IMR-90 (cell line): ENCODE measurements around the gene ERBB4. TPM values are rescaled to one million over a fixed set of nuclear protein-coding genes. Genes with fewer than 3 reads are reported as not detected.

Source experiments
- ATAC-seq: fragments of 200-7000 bp; cut with Tn5 transposase; 2 replicates; pipeline ENCODE4 v1.9.1; 2020; ENCODE audit warnings: low read depth, mild to moderate bottlenecking, moderate library complexity
- BruUV-seq: library from RNA; stranded (reverse); fragments of 400-500 nt; replicated peaks from 2 replicates; lab custom pipeline; 2021; lab: Mats Ljungman, UMichigan
- CTCF ChIA-PET: fragments of 300-600 bp; formaldehyde crosslinking; extraction: SDS; loops from one replicate; lab custom pipeline; 2021; ENCODE audit warnings: antibody characterized with exemption; lab: Yijun Ruan, JAX
- POLR2A ChIA-PET: fragments of 300-600 bp; sonication (Branson Sonifier 250); formaldehyde crosslinking; loops from one replicate; lab custom pipeline; 2022; ENCODE audit warnings: antibody characterized with exemption; ENCODE audit not compliant: unreplicated experiment; lab: Charles Lee
- DNase-seq: peaks from one replicate; pipeline ENCODE4 v3.0.0; 2013
- H2AFZ ChIP-seq: replicated peaks from 2 replicates; pipeline ENCODE3; 2013; ENCODE audit warnings: low read length, mild to moderate bottlenecking; ENCODE audit not compliant: poor library complexity
- H2AK5ac ChIP-seq: 2 replicates; pipeline ENCODE4 v1.6.1; 2013; ENCODE audit warnings: low read depth, low read length, inconsistent platforms
- H2AK9ac ChIP-seq: replicated peaks from 2 replicates; pipeline ENCODE3; 2013; ENCODE audit warnings: mild to moderate bottlenecking, low read depth, low read length, moderate library complexity; ENCODE audit not compliant: poor library complexity
- H2BK120ac ChIP-seq: 2 replicates; pipeline ENCODE4 v1.6.1; 2013; ENCODE audit warnings: low read depth, low read length, inconsistent platforms
- H2BK15ac ChIP-seq: 3 replicates; pipeline ENCODE4 v1.6.1; 2013; ENCODE audit warnings: low read depth, low read length, inconsistent platforms
- H2BK20ac ChIP-seq: 2 replicates; pipeline ENCODE4 v1.6.1; 2013; ENCODE audit warnings: low read depth, mild to moderate bottlenecking, inconsistent platforms, low read length, moderate library complexity
- H2BK5ac ChIP-seq: 2 replicates; pipeline ENCODE4 v1.6.1; 2013; ENCODE audit warnings: mild to moderate bottlenecking, low read depth, low read length, inconsistent platforms; ENCODE audit not compliant: poor library complexity, severe bottlenecking
- H3K14ac ChIP-seq: replicated peaks from 2 replicates; pipeline ENCODE4 v1.6.1; 2013; ENCODE audit warnings: low read depth, low read length, inconsistent platforms
- H3K18ac ChIP-seq: 2 replicates; pipeline ENCODE4 v1.6.1; 2013; ENCODE audit warnings: low read depth, low read length, control low read depth
- H3K23ac ChIP-seq: 2 replicates; pipeline ENCODE4 v1.6.1; 2013; ENCODE audit warnings: low read depth, low read length, inconsistent platforms
- H3K27ac ChIP-seq: 2 replicates; pipeline ENCODE4 v1.5.1; 2013; ENCODE audit warnings: mild to moderate bottlenecking, control low read depth, low read length; ENCODE audit not compliant: insufficient read depth
- H3K27me3 ChIP-seq: 2 replicates; pipeline ENCODE4 v1.6.1; 2013; ENCODE audit warnings: low read length; ENCODE audit not compliant: control insufficient read depth, insufficient read depth
- H3K36me3 ChIP-seq: 2 replicates; pipeline ENCODE4 v1.6.1; 2013; ENCODE audit warnings: low read length, mixed read lengths; ENCODE audit not compliant: control insufficient read depth, insufficient read depth
- H3K4ac ChIP-seq: 2 replicates; pipeline ENCODE4 v1.6.1; 2013; ENCODE audit warnings: low read depth, low read length, inconsistent platforms
- H3K4me1 ChIP-seq: 2 replicates; pipeline ENCODE4 v1.6.1; 2013; ENCODE audit warnings: low read length, mixed read lengths; ENCODE audit not compliant: control insufficient read depth, insufficient read depth
- H3K4me2 ChIP-seq: 2 replicates; pipeline ENCODE4 v1.6.1; 2013; ENCODE audit warnings: low read depth, mild to moderate bottlenecking, control low read depth, low read length, moderate library complexity
- H3K4me3 ChIP-seq: 2 replicates; pipeline ENCODE4 v1.5.1; 2013; ENCODE audit warnings: low read depth, mild to moderate bottlenecking, control low read depth, low read length, moderate library complexity; ENCODE audit not compliant: insufficient read depth
- H3K56ac ChIP-seq: 2 replicates; pipeline ENCODE4 v1.6.1; 2013; ENCODE audit warnings: low read length, inconsistent platforms; ENCODE audit not compliant: insufficient read depth; ENCODE audit errors: extremely low read depth
- H3K79me1 ChIP-seq, 2 experiments: 2 replicates each; pipeline ENCODE4 v1.6.1; 2013; ENCODE audit warnings: low read length in 2 of 2, inconsistent platforms in 1 of 2, low read depth in 1 of 2
- H3K9ac ChIP-seq: 2 replicates; pipeline ENCODE4 v1.6.1; 2013; ENCODE audit warnings: low read depth, low read length, control low read depth
- H3K9me1 ChIP-seq: 2 replicates; pipeline ENCODE4 v1.6.1; 2013; ENCODE audit warnings: low read length, inconsistent platforms; ENCODE audit not compliant: insufficient read depth
- H3K9me3 ChIP-seq: 2 replicates; pipeline ENCODE4 v1.6.1; 2013; ENCODE audit warnings: low read length; ENCODE audit not compliant: control insufficient read depth, insufficient read depth
- H4K20me1 ChIP-seq: 2 replicates; pipeline ENCODE4 v1.6.1; 2013; ENCODE audit warnings: low read length, inconsistent platforms; ENCODE audit not compliant: insufficient read depth
- H4K5ac ChIP-seq: 2 replicates; pipeline ENCODE4 v1.6.1; 2013; ENCODE audit warnings: mild to moderate bottlenecking, low read depth, low read length, control low read depth
- H4K8ac ChIP-seq, 2 experiments: 2 replicates each; pipeline ENCODE4 v1.6.1; 2013; ENCODE audit warnings: low read depth in 2 of 2, low read length in 2 of 2, control low read depth in 1 of 2, inconsistent platforms in 1 of 2
- H4K91ac ChIP-seq: 2 replicates; pipeline ENCODE4 v1.6.1; 2013; ENCODE audit warnings: low read depth, low read length, inconsistent platforms; ENCODE audit not compliant: insufficient read depth
- BHLHE40 ChIP-seq: fragments of 150-350 bp; IDR thresholded peaks from 2 replicates; pipeline ENCODE4 v1.6.1; 2016; ENCODE audit warnings: mild to moderate bottlenecking, low read depth, low read length
- CEBPB ChIP-seq: IDR thresholded peaks from 2 replicates; pipeline ENCODE4 v1.6.1; 2012; ENCODE audit warnings: low read depth, low read length, improper control_type of control experiment
- CHD1 ChIP-seq: IDR thresholded peaks from 2 replicates; pipeline ENCODE4 v1.6.1; 2012; ENCODE audit warnings: low read depth, low read length, improper control_type of control experiment
- CTCF ChIP-seq: conservative IDR thresholded peaks from 2 replicates; pipeline ENCODE4 v1.5.1; 2012; ENCODE audit warnings: mild to moderate bottlenecking, low read depth, low read length, improper control_type of control experiment
- ELK1 ChIP-seq: fragments of 150-350 bp; IDR thresholded peaks from 2 replicates; pipeline ENCODE4 v1.6.1; 2016; ENCODE audit warnings: low read depth, mild to moderate bottlenecking, low read length, moderate library complexity, borderline replicate concordance
- FOS ChIP-seq: fragments of 150-350 bp; IDR thresholded peaks from 2 replicates; pipeline ENCODE4 v1.6.1; 2016; ENCODE audit warnings: low read depth, low read length
- MAFK ChIP-seq: IDR thresholded peaks from 2 replicates; pipeline ENCODE4 v1.6.1; 2012; ENCODE audit warnings: low read depth, low read length, improper control_type of control experiment
- MAZ ChIP-seq: IDR thresholded peaks from 2 replicates; pipeline ENCODE4 v1.6.1; 2012; ENCODE audit warnings: low read depth, mild to moderate bottlenecking, low read length, improper control_type of control experiment, moderate library complexity, borderline replicate concordance
- MXI1 ChIP-seq: IDR thresholded peaks from 2 replicates; pipeline ENCODE4 v1.6.1; 2012; ENCODE audit warnings: low read depth, mild to moderate bottlenecking, low read length, moderate library complexity, borderline replicate concordance
- NFE2L2 ChIP-seq: fragments of 150-350 bp; IDR thresholded peaks from 2 replicates; pipeline ENCODE4 v1.6.1; 2016; ENCODE audit warnings: low read depth, mild to moderate bottlenecking, low read length
- POLR2A ChIP-seq: IDR thresholded peaks from 2 replicates; pipeline ENCODE4 v1.6.1; 2012; ENCODE audit warnings: mild to moderate bottlenecking, low read depth, low read length
- RAD21 ChIP-seq: IDR thresholded peaks from 2 replicates; pipeline ENCODE4 v1.6.1; 2012; ENCODE audit warnings: low read length, improper control_type of control experiment
- RCOR1 ChIP-seq: IDR thresholded peaks from 2 replicates; pipeline ENCODE4 v1.6.1; 2012; ENCODE audit warnings: mild to moderate bottlenecking, low read length, improper control_type of control experiment; ENCODE audit not compliant: insufficient replicate concordance
- RFX5 ChIP-seq: IDR thresholded peaks from 2 replicates; pipeline ENCODE4 v1.8.0; 2012; ENCODE audit warnings: low read depth, mild to moderate bottlenecking, low read length, moderate library complexity
- SMC3 ChIP-seq: fragments of 150-350 bp; IDR thresholded peaks from 2 replicates; pipeline ENCODE4 v1.6.1; 2016; ENCODE audit warnings: low read depth, mild to moderate bottlenecking, antibody characterized with exemption, low read length, moderate library complexity
- USF2 ChIP-seq: fragments of 150-350 bp; IDR thresholded peaks from 2 replicates; pipeline ENCODE4 v1.6.1; 2017; ENCODE audit warnings: mild to moderate bottlenecking, antibody characterized with exemption, low read length, low read depth
- WGBS, 2 experiments: methylation state at CpG; one replicate each; pipeline versions ENCODE4 v1.1.5 to v1.1.7; 2013; ENCODE audit warnings: missing lambda C conversion rate in 2 of 2; ENCODE audit not compliant: insufficient read length in 1 of 2; ENCODE audit errors: extremely low coverage in 2 of 2; 5-methylcytosine and 5-hydroxymethylcytosine counted together
- dilution Hi-C: fragments of 300-500 bp; cut with HindIII; formaldehyde crosslinking; loops from one replicate; pipeline ENCODE4 v1.14.3; 2018; ENCODE audit warnings: low sequenced_read_pairs; ENCODE audit not compliant: unreplicated experiment
- in situ Hi-C: fragments of 300-500 bp; cut with MboI; formaldehyde crosslinking; loops from 3 replicates; pipeline ENCODE4 v1.14.3; 2019; ENCODE audit warnings: low sequenced_read_pairs, inconsistent platforms, mixed read lengths
- intact Hi-C: fragments of 100-400 bp; cut with micrococcal nuclease; formaldehyde crosslinking; loops from 2 replicates; pipeline ENCODE4 v1.10.0; 2022
- polyA plus RNA-seq, 3 experiments: library from polyadenylated mRNA; depleted of rRNA; stranded (reverse); fragments of >200 nt; gene quantifications; 2 replicates each; pipeline ENCODE4 v1.2.3, GENCODE V29; 2012; ENCODE audit warnings: low replicate concordance in 1 of 3
- total RNA-seq: library from RNA; depleted of rRNA; stranded (reverse); fragments of >200 nt; gene quantifications from 2 replicates; pipeline ENCODE4 v1.2.3, GENCODE V29; 2012

Gene ERBB4
- total and polyA plus RNA-seq, 2 of the 4 experiments (the other 2 are of a cell fraction): not detected

- Histone ChIP-seq H4K91ac (no peak overlapping the region), H2BK5ac (no peak overlapping the region), H3K36me3 (no peaks in the 10 kb centered on the region), H2BK20ac (no peak overlapping the region), H3K23ac (no peak overlapping the region), H3K4me1 (no peaks in the 10 kb centered on the region), H4K20me1 (no peaks in the 10 kb centered on the region), H2AK9ac (no peak overlapping the region), H3K27me3 (no peaks in the 10 kb centered on the region), H2BK15ac (no peak overlapping the region), H4K8ac (no peak overlapping the region), H4K5ac (no peak overlapping the region), H3K9me3 (peaks cover 18% of the 10 kb centered on the region), H3K56ac (no peak overlapping the region), H3K79me1 (no peaks in the 10 kb centered on the region), H2AFZ (no peak overlapping the region), H3K9ac (no peak overlapping the region), H2AK5ac (no peak overlapping the region), H3K4ac (no peak overlapping the region), H3K18ac (no peak overlapping the region), H3K9me1 (no peaks in the 10 kb centered on the region), H3K4me2 (no peak overlapping the region), H3K14ac (no peak overlapping the region), H3K27ac (no peak overlapping the region), H3K4me3 (no peak overlapping the region), H2BK120ac (no peak overlapping the region)
- ChIA-PET POLR2A (no interaction called here), CTCF (no interaction called here)
- no peak for TF ChIP-seq POLR2A
- TF ChIP-seq RFX5: no peak
- no peak for TF ChIP-seq MXI1
- no peak for TF ChIP-seq ELK1
- no peak for TF ChIP-seq USF2
- no peak for TF ChIP-seq RCOR1
- TF ChIP-seq CTCF: no peak
- no peak for TF ChIP-seq MAFK
- no peak for TF ChIP-seq SMC3
- no peak for TF ChIP-seq CEBPB
- TF ChIP-seq NFE2L2: no peak
- no peak for TF ChIP-seq RAD21
- no peak for TF ChIP-seq FOS
- TF ChIP-seq MAZ: no peak
- no peak for TF ChIP-seq CHD1
- no peak for TF ChIP-seq BHLHE40
- WGBS, 2 experiments: no CpG with 5 or more reads among the region's 3 CpGs
- BruUV-seq: no TSS peak
- no peak for ATAC-seq
- dilution Hi-C loops: no loop called here
- intact Hi-C loops: no loop called here
- in situ Hi-C loops: no loop called here
- DNase-seq: no peak
These were observed 1186.6 kb downstream of the ERBB4 start for GRCh38 chr2:211351987-211352386.
